Pancreas (tissue), 10 donors: Measurements from ENCODE around the gene CRIP3. TPM values are rescaled to one million over a fixed set of nuclear protein-coding genes. Genes with fewer than 3 reads are reported as not detected.

Experiments used
- ATAC-seq, 4 donors: fragments of 200-7000 bp; cut with Tn5 transposase; one replicate each; pipeline versions ENCODE4 v1.8.0 to v1.9.1; 2020; ENCODE audit warnings: mild to moderate bottlenecking in 4 of 4, moderate library complexity in 4 of 4
- DNase-seq, 6 donors: peaks; one replicate each; pipeline ENCODE4 v3.0.0-alpha.2; 2020
- FAIRE-seq: peaks from 2 replicates; lab custom pipeline; 2012; peaks lifted over from hg19 to GRCh38; lab: Jason Lieb, UNC
- H3K27ac ChIP-seq, 4 donors: fragments of 200-600 bp; sonication (generic); 1 replicate in 3 of 4; 2 replicates in 1 of 4; pipeline versions ENCODE4 v1.5.0 to v1.8.0; 2020
- H3K27me3 ChIP-seq, 4 donors: fragments of 200-600 bp; one replicate each; pipeline ENCODE4 v1.8.0; 2021
- H3K36me3 ChIP-seq, 3 donors: fragments of 200-600 bp; sonication (generic) in 1 of 3; one replicate each; pipeline versions ENCODE4 v1.5.0 to v1.8.0; 2020 to 2021
- H3K4me1 ChIP-seq, 3 donors: fragments of 200-600 bp; one replicate each; pipeline ENCODE4 v1.8.0; 2021
- H3K4me3 ChIP-seq, 4 donors: fragments of 200-600 bp; sonication (generic) in 2 of 4; one replicate each; pipeline versions ENCODE4 v1.5.0 to v1.8.0; 2020 to 2021
- H3K9me3 ChIP-seq, 4 donors: fragments of 200-600 bp; one replicate each; pipeline ENCODE4 v1.8.0; 2021
- WGBS, 2 donors: extraction: QIAGEN DNeasy Blood & Tissue Kit; methylation state at CpG; one replicate each; pipeline ENCODE4 v1.1.7; 2013; 5-methylcytosine and 5-hydroxymethylcytosine counted together
- intact Hi-C, 3 donors: fragments of 100-400 bp; cut with DNase I; formaldehyde crosslinking; loops; one replicate each; pipeline versions ENCODE4 v1.11.1 to v1.14.2; 2022
- polyA plus RNA-seq, 2 donors: library from polyadenylated mRNA; stranded (reverse); fragments of 200-250 nt; gene quantifications; one replicate each; pipeline ENCODE4 v1.2.3, GENCODE V29; 2013
- total RNA-seq, 6 donors: library from RNA; stranded (reverse); fragmentation: NEBNext Ultra II Directional in 4 of 6; extraction: Animal tissue kit (Norgen Biotek cat#: 25700) in 4 of 6; gene quantifications; one replicate each; pipeline versions ENCODE4 v1.2.1 to v1.2.4, GENCODE V29; 2021 to 2023
- TF ChIP-seq, protein P1 (sequence below), 4 donors: fragments of 200-600 bp; sonication (generic) in 3 of 4; IDR thresholded peaks; one replicate each; pipeline versions ENCODE4 v1.5.0 to v1.8.0; 2021; ENCODE audit warnings: antibody characterized with exemption in 4 of 4
- donor health status: healthy with polysubstance abuse.
- donor health status: DM: no; HTN: no; CAD: no; lungs with moderate emphysema.
- donor health status: DM: no; HTN: no; CAD: no.
- donor health status: control.
- donor health status: control.
- donor health status: Bipolar disorder and iron deficiency.
- donor health status: DM: yes; HTN: yes; CAD: no.
- donor health status: DM: no; HTN: no; CAD: no.
- donor health status: DM: no; HTN: no; CAD: no.
- donor health status: DM: yes; HTN: yes; CAD: no.

CRIP3 gene
- total and polyA plus RNA-seq, 8 donors, result 0.46 to 9.7 (median 2.0) TPM

DNA sequence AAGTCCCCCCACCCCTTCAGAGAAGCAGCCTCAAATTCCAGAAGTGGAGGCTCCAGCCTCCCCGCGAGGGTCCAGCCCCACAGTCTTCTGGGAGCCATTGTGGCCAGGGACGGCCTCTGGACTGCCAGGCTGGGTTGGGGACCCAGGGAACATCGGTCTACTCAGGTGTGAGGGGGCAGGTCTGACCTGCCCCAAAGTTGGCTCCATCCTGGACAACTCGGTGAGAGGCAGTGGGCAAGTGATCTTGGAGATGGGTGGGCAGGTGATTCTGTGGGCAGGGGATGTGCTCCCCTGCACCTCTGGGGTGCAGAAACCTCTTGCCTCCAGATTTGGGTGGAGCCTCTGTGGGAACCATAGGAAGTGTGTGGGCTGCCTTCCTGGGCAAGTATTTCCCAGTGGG lies 22.8 kb downstream of the CRIP3 start:
- no peaks in the 10 kb centered on the region for H3K4me1 ChIP-seq
- peaks cover 0 to 8% (median 3%) of the 10 kb centered on the region in 4 donors for H3K27me3 ChIP-seq
- TF ChIP-seq, protein P1, sequence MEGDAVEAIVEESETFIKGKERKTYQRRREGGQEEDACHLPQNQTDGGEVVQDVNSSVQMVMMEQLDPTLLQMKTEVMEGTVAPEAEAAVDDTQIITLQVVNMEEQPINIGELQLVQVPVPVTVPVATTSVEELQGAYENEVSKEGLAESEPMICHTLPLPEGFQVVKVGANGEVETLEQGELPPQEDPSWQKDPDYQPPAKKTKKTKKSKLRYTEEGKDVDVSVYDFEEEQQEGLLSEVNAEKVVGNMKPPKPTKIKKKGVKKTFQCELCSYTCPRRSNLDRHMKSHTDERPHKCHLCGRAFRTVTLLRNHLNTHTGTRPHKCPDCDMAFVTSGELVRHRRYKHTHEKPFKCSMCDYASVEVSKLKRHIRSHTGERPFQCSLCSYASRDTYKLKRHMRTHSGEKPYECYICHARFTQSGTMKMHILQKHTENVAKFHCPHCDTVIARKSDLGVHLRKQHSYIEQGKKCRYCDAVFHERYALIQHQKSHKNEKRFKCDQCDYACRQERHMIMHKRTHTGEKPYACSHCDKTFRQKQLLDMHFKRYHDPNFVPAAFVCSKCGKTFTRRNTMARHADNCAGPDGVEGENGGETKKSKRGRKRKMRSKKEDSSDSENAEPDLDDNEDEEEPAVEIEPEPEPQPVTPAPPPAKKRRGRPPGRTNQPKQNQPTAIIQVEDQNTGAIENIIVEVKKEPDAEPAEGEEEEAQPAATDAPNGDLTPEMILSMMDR (IDR thresholded peaks at IDR 0.05), result no peak
- intact Hi-C loops, result no loop called here
- H3K36me3 ChIP-seq, result no peaks in the 10 kb centered on the region
- 54 to 68% methylated on average over 5 of the region's 5 CpGs for WGBS, 2 donors
- FAIRE-seq, result no peak
- H3K4me3 ChIP-seq, result no peak overlapping the region
- no peak for ATAC-seq
- H3K27ac ChIP-seq, result no peak overlapping the region
- peak in 2 of 6 donors; percentile 6 to 34 for DNase-seq
- no peaks in the 10 kb centered on the region for H3K9me3 ChIP-seq

DNA sequence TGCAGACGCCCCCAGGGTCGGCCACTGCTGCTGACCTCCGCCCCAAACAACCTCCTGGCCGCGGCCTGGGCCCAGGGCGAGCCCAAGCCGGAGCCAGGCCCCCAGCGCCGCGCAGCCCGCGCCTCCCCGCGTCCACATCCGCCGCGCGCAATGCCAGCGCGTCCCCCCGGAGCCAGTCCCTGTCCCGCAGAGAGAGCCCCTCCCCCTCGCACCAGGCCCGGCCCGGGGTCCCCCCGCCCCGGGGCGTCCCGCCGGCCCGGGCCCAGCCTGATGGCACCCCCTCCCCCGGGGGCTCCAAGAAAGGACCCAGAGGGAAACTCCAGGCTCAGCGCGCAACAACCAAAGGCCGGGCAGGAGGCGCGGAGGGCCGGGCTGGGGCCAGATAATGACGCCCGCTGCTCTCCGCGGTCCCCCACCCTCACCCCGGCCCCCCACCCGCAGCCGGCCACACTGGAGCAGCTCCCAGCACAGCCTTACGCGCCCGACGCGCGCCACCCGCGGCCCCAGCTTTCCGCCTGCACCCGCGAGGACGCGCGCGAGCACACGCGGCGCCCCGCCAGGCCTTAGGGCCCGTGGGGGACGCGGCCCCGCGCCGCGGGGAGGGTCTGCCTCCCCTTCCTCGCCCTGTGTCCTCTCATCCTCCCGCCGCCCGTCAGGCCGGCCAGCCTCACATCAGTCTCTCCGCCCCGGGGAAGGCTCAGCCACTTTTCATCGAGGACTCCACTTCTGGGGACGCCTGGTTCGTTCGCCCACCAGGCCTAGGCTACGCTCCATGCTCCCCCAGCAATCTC lies 23.4 kb downstream of the CRIP3 start:
- no peaks in the 10 kb centered on the region for H3K9me3 ChIP-seq
- no peaks in the 10 kb centered on the region for H3K4me1 ChIP-seq
- TF ChIP-seq, protein P1 (IDR thresholded peaks at IDR 0.05), result no peak
- no peak for FAIRE-seq
- 3% methylated on average over 43 to 83 of the region's 83 CpGs for WGBS, 2 donors
- H3K27ac ChIP-seq, result no peak overlapping the region
- H3K36me3 ChIP-seq, result no peaks in the 10 kb centered on the region
- no peak overlapping the region for H3K4me3 ChIP-seq
- H3K27me3 ChIP-seq, result peaks cover 0 to 8% (median 3%) of the 10 kb centered on the region in 4 donors
- ATAC-seq, result peak in 2 of 4 donors; percentile 22 to 36
- intact Hi-C loops, result no loop called here
- DNase-seq, result peak in 2 of 6 donors; percentile 12 to 48

DNA sequence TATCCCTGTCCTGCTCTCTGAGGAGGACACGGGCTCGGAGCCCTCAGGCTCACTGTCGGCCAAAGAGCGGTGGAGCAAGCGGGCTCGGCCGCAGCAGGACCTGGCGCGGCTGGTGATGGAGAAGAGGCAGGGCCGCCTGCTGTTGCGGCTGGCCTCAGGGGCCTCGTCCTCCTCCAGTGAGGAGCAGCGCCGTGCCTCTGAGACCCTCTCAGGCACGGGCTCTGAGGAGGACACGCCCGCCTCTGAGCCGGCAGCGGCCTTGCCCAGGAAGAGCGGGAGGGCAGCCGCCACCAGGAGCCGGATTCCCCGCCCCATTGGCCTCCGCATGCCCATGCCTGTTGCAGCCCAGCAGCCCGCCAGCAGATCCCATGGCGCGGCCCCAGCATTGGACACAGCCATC lies 24.7 kb downstream of the CRIP3 start:
- H3K27me3 ChIP-seq, result peaks cover 0 to 8% (median 3%) of the 10 kb centered on the region in 4 donors
- H3K27ac ChIP-seq, result no peak overlapping the region
- H3K36me3 ChIP-seq, result no peaks in the 10 kb centered on the region
- H3K9me3 ChIP-seq, result no peaks in the 10 kb centered on the region
- peak in 2 of 6 donors; percentile 17 to 56 for DNase-seq
- no peaks in the 10 kb centered on the region for H3K4me1 ChIP-seq
- 57% methylated on average over 20 to 27 of the region's 27 CpGs for WGBS, 2 donors
- H3K4me3 ChIP-seq, result no peak overlapping the region
- no peak for ATAC-seq
- intact Hi-C loops, result no loop called here
- TF ChIP-seq, protein P1 (IDR thresholded peaks at IDR 0.05), result no peak
- no peak for FAIRE-seq

DNA sequence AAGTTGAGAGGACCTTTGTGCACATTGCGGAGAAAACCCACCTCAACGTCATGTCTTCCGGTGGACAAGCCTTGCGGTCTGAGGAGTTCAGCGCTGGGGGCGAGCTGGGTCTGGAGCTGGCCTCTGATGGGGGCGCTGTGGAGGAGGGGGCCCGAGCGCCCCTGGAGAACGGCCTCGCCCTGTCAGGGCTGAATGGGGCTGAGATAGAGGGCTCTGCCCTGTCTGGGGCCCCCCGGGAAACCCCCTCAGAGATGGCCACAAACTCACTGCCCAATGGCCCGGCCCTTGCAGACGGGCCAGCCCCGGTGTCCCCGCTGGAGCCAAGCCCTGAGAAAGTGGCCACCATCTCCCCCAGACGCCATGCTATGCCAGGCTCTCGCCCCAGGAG lies 25.1 kb downstream of the CRIP3 start:
- DNase-seq (peak in 2 of 6 donors; percentile 13 to 53), FAIRE-seq (no peak)

More for the DNA sequence above, 25.1 kb downstream of the CRIP3 start:
- H3K4me1 ChIP-seq, result no peaks in the 10 kb centered on the region
- TF ChIP-seq, protein P1 (IDR thresholded peaks at IDR 0.05), result no peak
- no peak overlapping the region for H3K27ac ChIP-seq
- no peak overlapping the region for H3K4me3 ChIP-seq
- no peak for ATAC-seq
- intact Hi-C loops, result no loop called here
- WGBS, 2 donors, result 67 to 73% methylated on average over 18 of the region's 18 CpGs
- peaks cover 0 to 8% (median 3%) of the 10 kb centered on the region in 4 donors for H3K27me3 ChIP-seq
- H3K9me3 ChIP-seq, result no peaks in the 10 kb centered on the region
- H3K36me3 ChIP-seq, result no peaks in the 10 kb centered on the region
